Activated T-cell treated with anti-CD3 and anti-CD28 coated beads, Interleukin-2, amount 50 U/mL, for 24 hours (primary cell): ENCODE results near the gene MAPK1.
A peak's percentile ranks its signal among the peaks of the same experiment; 100 is the strongest.
"Not testable (repeated sequence)": the region's sequence is repeated elsewhere in the genome, so short reads cannot be mapped to it uniquely, and the experiment has no call there.

Experiments
- DNase-seq: peaks from one replicate; pipeline ENCODE4 v3.0.0-alpha.2; 2020
- H3K27ac Mint-ChIP-seq: 2 replicates; pipeline ENCODE4 v1.8.0; 2020; ENCODE audit warnings: mild to moderate bottlenecking, mixed read lengths
- H3K27me3 Mint-ChIP-seq: 2 replicates; pipeline ENCODE4 v1.8.0; 2020; ENCODE audit warnings: mixed read lengths
- H3K36me3 Mint-ChIP-seq: 2 replicates; pipeline ENCODE4 v1.8.0; 2020; ENCODE audit warnings: low read depth, mixed read lengths
- H3K4me1 Mint-ChIP-seq: 2 replicates; pipeline ENCODE4 v1.8.0; 2020; ENCODE audit warnings: low read depth, mixed read lengths
- H3K4me3 Mint-ChIP-seq: 2 replicates; pipeline ENCODE4 v1.8.0; 2020; ENCODE audit warnings: mild to moderate bottlenecking, moderate library complexity, mixed read lengths
- H3K9me3 Mint-ChIP-seq: 2 replicates; pipeline ENCODE4 v1.8.0; 2020; ENCODE audit warnings: mixed read lengths

The MAPK1 gene

GRCh38 chr22:21735200-21736083, 132.0 kb downstream of the MAPK1 start, which contains the start of gene YPEL1:
TSS of gene YPEL1 (minus strand) at chr22:21735794. CDS start at chr22:21710744, 25,050 bp downstream.
- H3K27me3 Mint-ChIP-seq: no peaks in the 10 kb centered on the region
- DNase-seq: peak; percentile 97
- peak within 1 kb of the TSS; percentile 79 for H3K4me3 Mint-ChIP-seq
- H3K4me1 Mint-ChIP-seq: peaks cover 14% of the 10 kb centered on the region
- H3K27ac Mint-ChIP-seq: peak within 1 kb of the TSS; percentile 82
- H3K36me3 Mint-ChIP-seq: no peaks in the 10 kb centered on the region
- H3K9me3 Mint-ChIP-seq: no peaks in the 10 kb centered on the region

GRCh38 chr22:21734540-21735199, 132.8 kb downstream of the MAPK1 start:
- Mint-ChIP-seq H3K4me3 (peak overlapping the region; percentile 79), H3K27ac (peak overlapping the region; percentile 82), H3K36me3 (no peaks in the 10 kb centered on the region), H3K4me1 (peaks cover 14% of the 10 kb centered on the region), H3K27me3 (no peaks in the 10 kb centered on the region), H3K9me3 (no peaks in the 10 kb centered on the region)
- no peak for DNase-seq

GRCh38 chr22:21731503-21731902, 135.9 kb downstream of the MAPK1 start:
- no peak for DNase-seq
- Mint-ChIP-seq H3K4me3 (no peak overlapping the region), H3K27me3 (no peaks in the 10 kb centered on the region), H3K36me3 (no peaks in the 10 kb centered on the region), H3K4me1 (peaks cover 17% of the 10 kb centered on the region), H3K9me3 (no peaks in the 10 kb centered on the region), H3K27ac (no peak overlapping the region)

GRCh38 chr22:21730535-21731308, 136.7 kb downstream of the MAPK1 start:
- no peak overlapping the region for H3K27ac Mint-ChIP-seq
- H3K27me3 Mint-ChIP-seq: no peaks in the 10 kb centered on the region
- DNase-seq: no peak
- H3K9me3 Mint-ChIP-seq: no peaks in the 10 kb centered on the region
- H3K4me1 Mint-ChIP-seq: peaks cover 18% of the 10 kb centered on the region
- no peaks in the 10 kb centered on the region for H3K36me3 Mint-ChIP-seq
- H3K4me3 Mint-ChIP-seq: no peak overlapping the region

- H3K4me1 Mint-ChIP-seq, H3K4me3 Mint-ChIP-seq, H3K36me3 Mint-ChIP-seq, H3K27ac Mint-ChIP-seq, H3K27me3 Mint-ChIP-seq, DNase-seq, H3K9me3 Mint-ChIP-seq: not testable (repeated sequence)
Measured at GRCh38 chr22:21729184-21729583, 138.3 kb downstream of the MAPK1 start.

- Mint-ChIP-seq H3K4me1 (peaks cover 3% of the 10 kb centered on the region), H3K4me3 (no peak overlapping the region), H3K9me3 (no peaks in the 10 kb centered on the region), H3K27me3 (no peaks in the 10 kb centered on the region), H3K36me3 (no peaks in the 10 kb centered on the region), H3K27ac (no peak overlapping the region)
- no peak for DNase-seq
Measured at GRCh38 chr22:21728270-21728669, 139.2 kb downstream of the MAPK1 start.

- Mint-ChIP-seq H3K27ac (no peak overlapping the region), H3K27me3 (no peaks in the 10 kb centered on the region), H3K9me3 (no peaks in the 10 kb centered on the region), H3K36me3 (no peaks in the 10 kb centered on the region), H3K4me1 (peaks cover 3% of the 10 kb centered on the region), H3K4me3 (no peak overlapping the region)
- DNase-seq: no peak
Measured at GRCh38 chr22:21727768-21728167, 139.7 kb downstream of the MAPK1 start.

GRCh38 chr22:21727159-21727558, 140.3 kb downstream of the MAPK1 start:
- Mint-ChIP-seq H3K27me3 (no peaks in the 10 kb centered on the region), H3K4me3 (no peak overlapping the region), H3K36me3 (no peaks in the 10 kb centered on the region), H3K4me1 (peaks cover 3% of the 10 kb centered on the region), H3K27ac (no peak overlapping the region), H3K9me3 (no peaks in the 10 kb centered on the region)
- DNase-seq: no peak

GRCh38 chr22:21726650-21727049, 140.8 kb downstream of the MAPK1 start:
- H3K36me3 Mint-ChIP-seq: no peaks in the 10 kb centered on the region
- H3K27ac Mint-ChIP-seq: no peak overlapping the region
- H3K4me3 Mint-ChIP-seq: no peak overlapping the region
- no peaks in the 10 kb centered on the region for H3K9me3 Mint-ChIP-seq
- DNase-seq: peak; percentile 48
- no peaks in the 10 kb centered on the region for H3K27me3 Mint-ChIP-seq
- H3K4me1 Mint-ChIP-seq: peaks cover 3% of the 10 kb centered on the region

GRCh38 chr22:21725956-21726649, 141.3 kb downstream of the MAPK1 start:
- H3K27ac Mint-ChIP-seq: no peak overlapping the region
- no peaks in the 10 kb centered on the region for H3K36me3 Mint-ChIP-seq
- H3K4me1 Mint-ChIP-seq: peaks cover 3% of the 10 kb centered on the region
- H3K9me3 Mint-ChIP-seq: no peaks in the 10 kb centered on the region
- H3K4me3 Mint-ChIP-seq: no peak overlapping the region
- no peak for DNase-seq
- no peaks in the 10 kb centered on the region for H3K27me3 Mint-ChIP-seq

- not testable (repeated sequence) for H3K4me3 Mint-ChIP-seq, H3K4me1 Mint-ChIP-seq, H3K27ac Mint-ChIP-seq, H3K9me3 Mint-ChIP-seq, DNase-seq, H3K36me3 Mint-ChIP-seq, H3K27me3 Mint-ChIP-seq
Measured at GRCh38 chr22:21724496-21724895, 142.9 kb downstream of the MAPK1 start.

GRCh38 chr22:21721195-21721852, 146.1 kb downstream of the MAPK1 start:
- not testable (repeated sequence) for H3K36me3 Mint-ChIP-seq, H3K27ac Mint-ChIP-seq, H3K4me1 Mint-ChIP-seq, DNase-seq, H3K4me3 Mint-ChIP-seq, H3K9me3 Mint-ChIP-seq, H3K27me3 Mint-ChIP-seq

GRCh38 chr22:21720191-21720859, 147.1 kb downstream of the MAPK1 start:
- DNase-seq, H3K4me1 Mint-ChIP-seq, H3K36me3 Mint-ChIP-seq, H3K9me3 Mint-ChIP-seq, H3K27me3 Mint-ChIP-seq, H3K4me3 Mint-ChIP-seq, H3K27ac Mint-ChIP-seq: not testable (repeated sequence)
